Activated gamma-delta T cell (primary cell): ENCODE measurements around the gene CAND2.

Experiments used
- DNase-seq: peaks from one replicate; lab custom pipeline; 2025; lab: John Stamatoyannopoulos, UW

Gene CAND2

DNA sequence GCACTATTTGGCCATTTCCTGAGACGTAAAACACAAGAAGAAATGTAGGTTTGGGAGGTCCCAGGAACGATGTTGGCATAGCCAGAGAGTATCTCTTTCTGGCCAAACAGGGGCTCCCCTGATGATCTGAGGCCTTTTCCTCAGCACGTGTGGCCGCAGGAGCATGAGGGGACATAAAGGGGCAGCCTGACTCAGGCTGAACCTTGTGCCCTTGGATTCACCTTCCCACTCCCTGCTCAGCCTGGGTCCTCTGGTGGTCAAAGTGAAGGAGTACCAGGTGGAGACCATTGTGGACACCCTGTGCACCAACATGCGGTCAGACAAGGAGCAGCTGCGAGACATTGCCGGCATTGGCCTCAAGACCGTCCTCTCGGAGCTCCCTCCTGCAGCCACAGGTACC, 10.6 kb downstream of the CAND2 start:
- no peak for DNase-seq

DNA sequence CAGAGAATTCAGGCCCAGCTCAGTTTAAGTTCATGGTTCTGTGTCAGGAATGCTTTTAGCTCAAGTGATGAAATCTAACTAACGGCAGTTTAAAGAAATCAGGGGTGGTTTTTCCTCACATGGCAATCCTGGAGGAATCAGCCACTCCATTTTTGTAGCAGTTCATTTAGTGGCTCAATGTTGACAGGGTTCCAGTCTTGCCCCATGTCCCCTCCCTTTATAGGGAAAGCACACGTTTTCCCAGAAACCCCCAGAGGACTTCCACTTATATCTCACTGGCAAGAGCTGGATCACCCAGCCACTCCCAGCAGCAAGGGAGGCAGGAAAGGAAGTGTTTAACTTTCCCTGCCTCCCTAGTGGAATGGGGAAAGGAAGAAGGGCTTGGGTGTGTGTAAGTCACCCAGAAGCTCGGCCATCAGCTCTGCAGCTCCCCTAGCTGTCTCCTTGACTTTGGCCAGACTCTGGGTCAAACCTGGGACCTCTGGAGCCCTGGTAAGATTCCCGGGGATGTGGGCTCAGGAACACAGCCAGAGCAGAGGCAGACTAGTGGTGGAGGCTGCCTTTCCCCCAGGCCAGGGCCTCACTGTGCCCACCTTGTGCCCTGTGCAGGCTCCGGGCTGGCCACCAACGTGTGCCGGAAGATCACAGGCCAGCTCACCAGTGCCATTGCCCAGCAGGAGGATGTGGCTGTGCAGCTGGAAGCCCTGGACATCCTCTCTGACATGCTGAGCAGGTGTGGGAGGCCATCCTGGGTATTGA, 11.3 kb downstream of the CAND2 start:
- no peak for DNase-seq

DNA sequence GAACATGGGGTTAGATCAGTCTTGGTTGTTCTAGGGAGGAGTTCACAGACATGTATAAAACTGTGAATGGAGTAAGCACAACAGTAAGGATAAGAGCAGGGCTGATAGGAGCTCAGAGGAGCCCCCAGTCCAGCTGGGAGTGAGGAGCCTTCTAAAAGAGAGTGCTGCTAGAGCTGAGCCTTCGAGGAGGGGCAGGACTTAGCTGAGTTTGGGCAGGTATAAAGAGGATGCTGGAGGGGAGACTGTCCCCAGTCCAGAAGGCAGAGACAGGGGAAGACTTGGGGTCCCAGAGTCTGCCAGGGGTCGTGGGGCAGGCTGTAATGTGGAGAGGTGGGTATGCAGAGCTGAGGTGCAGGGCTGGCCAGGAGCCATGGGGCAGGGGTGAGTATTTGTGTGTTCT, 12.1 kb downstream of the CAND2 start:
- no peak for DNase-seq

DNA sequence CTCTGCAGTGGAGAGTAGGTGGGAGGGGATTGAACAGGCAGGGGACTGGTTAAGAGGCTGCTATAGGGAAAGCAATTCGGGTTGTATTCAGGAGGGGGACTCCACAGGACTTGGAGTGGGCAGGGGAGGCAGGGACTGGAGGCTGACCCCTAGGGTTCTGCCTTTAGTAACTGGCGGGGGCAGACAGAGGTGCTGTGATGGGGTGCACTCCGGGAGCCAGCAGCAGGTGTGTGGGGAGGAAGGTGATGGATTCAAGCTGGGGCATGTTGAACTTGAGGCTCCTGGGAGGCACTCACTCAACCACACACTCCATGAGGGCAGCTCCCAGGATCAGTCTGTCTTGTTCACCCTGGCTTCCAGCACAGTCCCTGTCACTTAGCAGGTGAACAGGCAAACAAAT, 12.5 kb downstream of the CAND2 start:
- DNase-seq = no peak

DNA sequence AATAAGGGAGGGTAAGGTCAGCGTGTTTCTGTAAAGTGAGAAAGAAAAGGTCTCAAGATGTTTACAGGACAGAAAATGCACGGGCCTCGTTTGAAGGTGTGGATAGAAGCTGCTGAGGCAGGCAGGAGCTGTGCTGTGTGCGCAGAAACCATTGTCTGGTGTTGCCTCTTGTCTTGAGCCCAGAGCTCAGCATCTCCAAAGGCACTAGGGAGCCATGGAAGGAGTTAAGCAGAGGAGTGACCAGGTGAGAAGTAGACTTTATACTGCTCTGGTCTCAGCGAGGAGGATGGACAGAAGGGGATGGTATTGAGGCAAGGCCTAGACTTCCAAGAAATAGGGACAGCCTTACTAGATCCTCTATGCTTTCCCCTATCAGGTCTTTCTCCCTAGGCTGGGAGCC, 13.0 kb downstream of the CAND2 start:
- no peak for DNase-seq

DNA sequence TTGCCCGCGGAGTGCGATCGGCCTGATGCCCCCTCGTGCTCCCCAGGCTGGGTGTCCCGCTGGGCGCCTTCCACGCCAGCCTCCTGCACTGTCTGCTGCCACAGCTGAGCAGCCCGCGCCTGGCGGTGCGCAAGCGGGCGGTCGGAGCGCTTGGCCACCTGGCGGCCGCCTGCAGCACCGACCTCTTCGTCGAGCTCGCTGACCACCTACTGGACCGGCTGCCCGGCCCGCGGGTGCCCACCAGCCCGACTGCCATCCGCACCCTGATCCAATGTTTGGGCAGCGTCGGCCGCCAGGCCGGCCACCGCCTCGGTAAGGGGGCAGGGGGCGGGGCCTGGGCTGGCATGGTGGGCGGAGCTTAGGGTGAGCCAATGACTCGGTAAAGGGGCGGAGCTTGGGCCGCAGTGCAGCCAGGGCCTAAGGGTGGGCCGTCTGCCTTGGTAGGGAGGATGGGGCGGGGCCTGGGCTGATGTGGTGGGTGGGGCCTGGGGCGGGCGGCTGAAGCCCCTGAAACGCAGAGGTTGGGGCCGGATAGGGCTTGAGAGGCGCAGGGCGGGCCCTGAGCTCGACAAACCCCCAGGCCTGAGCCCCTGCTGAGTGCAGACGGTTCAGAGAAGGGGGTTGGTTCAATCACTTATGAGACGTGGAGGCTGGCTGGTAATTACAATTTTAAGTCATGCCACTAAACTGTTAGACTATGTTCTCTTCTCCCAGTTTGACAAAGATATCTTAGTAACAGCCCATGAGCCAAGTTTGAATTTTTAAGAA, 13.7 kb downstream of the CAND2 start:
- peak; percentile 80 for DNase-seq

DNA sequence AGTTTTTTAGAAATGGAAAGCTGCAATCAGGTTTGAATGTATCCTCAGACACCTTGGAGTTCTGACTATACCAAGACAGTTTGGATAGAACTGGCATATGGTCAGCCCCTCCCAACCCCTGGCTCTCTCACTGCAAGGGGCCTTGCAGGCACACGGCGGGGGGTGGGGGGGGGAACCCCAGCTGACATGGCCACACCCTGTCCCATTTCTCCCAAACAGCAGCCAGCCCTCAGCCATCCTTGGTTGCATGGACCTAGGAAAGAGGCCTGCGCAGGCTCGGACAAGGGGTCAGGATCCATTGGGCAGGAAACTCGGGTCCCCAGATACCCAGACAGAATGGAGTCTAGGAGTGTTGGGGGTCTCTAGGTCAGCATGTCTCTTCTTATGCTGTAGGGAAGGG, 14.5 kb downstream of the CAND2 start:
- no peak for DNase-seq

DNA sequence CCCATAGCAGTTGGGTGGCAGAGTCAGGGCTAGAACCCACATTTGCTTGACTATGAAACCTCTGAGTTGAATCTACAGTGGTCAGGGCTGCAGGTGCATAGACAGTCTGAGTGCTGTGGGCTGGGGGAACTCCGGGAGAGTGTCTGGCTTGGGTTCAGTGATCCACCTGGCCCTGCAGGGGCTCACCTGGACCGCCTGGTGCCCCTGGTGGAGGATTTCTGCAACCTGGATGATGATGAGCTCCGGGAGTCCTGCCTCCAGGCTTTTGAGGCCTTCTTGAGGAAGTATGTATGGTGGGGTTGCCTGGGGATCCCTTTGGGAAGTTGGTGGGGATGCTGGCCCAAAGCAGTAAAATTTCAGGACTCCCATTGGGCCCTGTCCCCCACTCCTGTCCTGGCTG, 16.3 kb downstream of the CAND2 start:
- no peak for DNase-seq

DNA sequence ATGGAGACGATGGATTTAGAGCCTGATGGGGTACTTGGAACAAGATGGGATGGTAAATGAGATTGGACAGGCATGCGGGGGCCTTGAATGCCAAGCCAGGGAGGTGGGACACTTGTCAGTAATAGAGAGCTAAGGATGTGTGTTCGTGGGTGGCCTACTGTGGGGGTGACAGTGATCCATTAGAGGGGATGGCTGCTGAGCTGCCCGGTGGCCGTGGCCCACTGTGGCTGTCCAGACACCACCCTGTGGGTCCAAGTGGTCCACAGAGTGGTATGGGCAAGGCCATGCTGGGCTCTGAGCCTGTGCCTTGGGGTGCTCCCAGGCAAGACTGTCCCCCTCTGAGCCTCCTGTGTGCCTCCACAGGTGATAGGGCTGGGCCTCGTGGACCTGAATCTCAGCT, 17.5 kb downstream of the CAND2 start:
- DNase-seq = no peak

DNA sequence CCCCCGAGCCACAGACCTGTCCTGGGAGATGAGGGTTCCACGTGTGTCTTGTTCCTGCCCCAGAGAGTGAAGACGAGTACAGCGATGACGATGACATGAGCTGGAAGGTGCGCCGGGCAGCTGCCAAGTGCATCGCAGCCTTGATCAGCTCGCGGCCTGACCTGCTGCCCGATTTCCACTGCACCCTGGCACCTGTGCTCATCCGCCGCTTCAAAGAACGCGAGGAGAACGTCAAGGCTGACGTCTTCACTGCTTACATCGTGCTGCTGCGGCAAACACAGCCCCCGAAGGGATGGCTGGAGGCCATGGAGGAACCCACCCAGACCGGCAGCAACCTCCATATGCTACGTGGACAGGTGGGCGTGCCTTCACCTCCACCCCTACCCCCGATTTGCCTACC, 18.6 kb downstream of the CAND2 start:
- no peak for DNase-seq

DNA sequence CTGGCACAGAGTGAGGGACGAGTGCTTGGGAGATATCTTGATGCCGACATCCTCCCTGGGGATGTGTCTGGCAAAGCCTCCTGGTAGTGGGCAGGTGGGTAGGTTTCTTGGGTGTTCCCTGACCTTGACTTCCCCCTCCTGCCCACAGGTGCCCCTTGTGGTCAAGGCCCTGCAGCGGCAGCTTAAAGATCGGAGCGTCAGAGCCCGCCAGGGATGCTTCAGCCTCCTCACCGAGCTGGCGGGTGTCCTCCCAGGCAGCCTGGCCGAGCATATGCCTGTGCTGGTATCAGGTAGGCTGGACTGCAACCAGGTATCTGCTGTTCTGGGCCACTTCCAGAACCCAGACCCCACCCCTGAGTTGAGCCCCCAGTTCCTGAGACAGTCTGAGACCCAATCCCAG, 19.2 kb downstream of the CAND2 start:
- DNase-seq = no peak

DNA sequence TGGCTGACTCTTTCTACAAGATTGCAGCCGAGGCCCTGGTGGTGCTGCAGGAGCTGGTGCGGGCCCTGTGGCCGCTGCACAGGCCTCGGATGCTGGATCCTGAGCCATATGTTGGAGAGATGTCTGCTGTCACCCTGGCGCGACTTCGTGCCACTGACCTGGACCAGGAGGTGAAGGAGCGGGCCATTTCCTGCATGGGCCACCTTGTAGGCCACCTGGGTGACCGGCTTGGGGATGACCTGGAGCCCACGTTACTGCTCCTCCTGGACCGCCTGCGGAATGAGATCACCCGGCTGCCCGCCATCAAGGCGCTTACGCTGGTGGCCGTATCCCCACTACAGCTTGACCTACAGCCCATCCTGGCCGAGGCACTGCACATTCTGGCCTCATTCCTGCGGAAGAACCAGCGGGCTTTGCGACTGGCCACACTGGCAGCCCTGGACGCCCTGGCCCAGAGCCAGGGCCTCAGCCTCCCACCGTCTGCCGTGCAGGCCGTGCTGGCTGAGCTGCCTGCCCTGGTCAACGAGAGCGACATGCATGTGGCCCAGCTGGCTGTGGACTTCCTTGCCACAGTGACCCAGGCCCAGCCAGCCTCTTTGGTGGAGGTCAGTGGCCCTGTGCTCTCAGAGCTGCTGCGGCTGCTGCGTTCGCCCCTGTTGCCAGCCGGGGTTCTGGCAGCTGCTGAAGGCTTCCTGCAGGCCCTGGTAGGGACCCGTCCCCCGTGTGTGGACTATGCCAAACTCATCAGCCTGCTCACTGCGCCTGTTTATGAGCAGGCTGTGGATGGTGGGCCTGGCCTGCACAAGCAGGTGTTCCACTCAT, 20.3 kb downstream of the CAND2 start:
- DNase-seq = no peak

DNA sequence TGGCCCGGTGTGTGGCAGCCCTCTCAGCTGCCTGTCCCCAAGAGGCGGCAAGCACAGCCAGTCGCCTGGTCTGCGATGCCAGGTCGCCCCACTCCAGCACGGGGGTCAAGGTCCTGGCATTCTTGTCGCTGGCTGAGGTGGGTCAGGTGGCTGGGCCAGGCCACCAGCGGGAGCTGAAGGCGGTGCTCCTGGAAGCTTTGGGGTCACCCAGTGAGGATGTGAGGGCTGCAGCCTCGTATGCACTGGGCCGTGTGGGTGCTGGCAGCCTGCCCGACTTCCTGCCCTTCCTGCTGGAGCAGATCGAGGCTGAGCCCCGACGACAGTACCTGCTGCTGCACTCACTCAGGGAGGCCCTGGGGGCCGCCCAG, 20.8 kb downstream of the CAND2 start:
- DNase-seq = no peak

DNA sequence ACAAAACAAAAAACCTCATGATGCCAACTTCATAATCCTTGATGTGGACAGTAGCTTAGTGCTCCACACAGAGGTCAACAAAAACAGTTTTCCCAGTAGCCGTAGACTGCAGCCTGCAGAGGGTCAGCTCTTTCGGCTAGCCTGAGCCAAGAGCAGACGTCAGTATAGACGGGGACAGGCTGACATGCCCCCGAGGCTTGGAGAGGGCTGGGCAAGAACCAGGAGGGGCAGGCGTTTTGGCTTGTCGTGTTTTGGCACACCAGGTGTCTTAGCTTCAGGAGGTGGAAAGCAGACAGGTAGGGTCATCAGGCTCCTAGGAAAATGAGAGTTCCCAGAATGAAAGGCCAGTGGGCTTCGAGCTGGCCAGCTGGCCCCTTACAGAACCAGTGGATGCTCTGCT, 21.8 kb downstream of the CAND2 start:
- no peak for DNase-seq

DNA sequence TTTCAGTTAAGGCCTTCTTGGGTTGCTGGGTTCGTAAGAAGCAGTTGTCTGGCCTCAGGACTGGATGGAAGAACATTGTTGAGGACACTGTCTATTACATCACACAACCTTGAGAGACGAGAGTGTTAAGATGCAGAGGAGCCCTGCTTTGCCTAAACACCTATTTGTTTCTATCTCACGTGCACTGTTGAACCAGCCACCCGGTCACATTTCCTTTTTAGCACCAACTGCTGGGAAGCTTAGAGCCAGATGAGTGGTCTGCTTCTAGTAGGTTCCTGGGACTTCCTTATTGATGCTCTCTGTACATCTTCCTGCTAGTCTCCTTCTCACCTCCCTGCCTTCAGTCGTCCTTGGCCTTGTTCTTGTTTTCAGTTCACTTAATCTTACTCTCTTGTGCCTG, 22.3 kb downstream of the CAND2 start:
- DNase-seq = no peak

DNA sequence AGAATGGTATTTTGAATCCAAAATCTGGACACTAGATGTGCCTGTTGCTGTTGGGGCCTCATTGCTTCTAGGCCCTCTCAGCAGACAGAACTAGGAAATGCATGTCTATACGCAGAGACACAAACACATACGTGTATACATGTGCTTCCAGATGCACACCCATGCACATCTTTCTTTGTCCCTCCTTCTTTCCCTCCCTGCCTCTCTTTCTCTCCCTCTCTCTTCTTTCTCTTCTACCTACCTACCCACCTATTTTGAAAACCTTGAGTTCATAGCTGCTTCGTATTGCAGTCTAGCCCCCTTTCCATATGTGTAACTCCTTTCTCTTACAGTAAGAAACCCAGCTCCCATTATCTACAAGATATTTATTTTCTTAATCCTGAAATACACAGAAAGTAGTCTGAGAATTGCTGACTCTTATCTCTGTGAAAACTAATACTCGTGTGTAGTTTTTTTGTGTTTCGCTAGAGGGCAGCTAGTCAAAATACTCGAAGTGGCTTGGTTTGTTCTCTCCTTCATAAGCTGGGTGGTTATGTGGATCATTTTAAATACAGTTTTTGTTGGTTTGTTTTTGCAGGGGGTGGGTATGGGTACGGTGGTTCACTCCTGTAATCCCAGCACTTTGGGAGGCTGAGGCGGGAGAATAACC, 26.4 kb downstream of the CAND2 start:
- no peak for DNase-seq

DNA sequence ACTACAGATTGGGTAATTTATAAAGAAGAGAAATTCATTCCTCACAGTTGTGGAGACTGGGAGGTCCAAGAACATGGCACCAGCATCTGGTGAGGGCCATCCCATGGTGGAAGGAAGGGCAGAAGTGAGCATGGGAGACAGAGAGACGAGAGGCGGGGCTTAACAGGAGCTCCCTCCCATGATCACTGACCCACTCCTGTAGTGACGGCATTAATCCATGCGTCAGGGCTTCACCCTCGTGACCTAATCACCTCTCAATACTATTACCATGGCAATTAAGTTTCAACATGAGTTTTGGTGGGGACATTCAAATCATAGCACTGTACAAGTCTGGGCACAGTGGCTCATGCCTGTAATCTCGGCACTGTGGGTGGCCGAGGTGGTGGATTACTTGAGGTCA, 27.8 kb downstream of the CAND2 start:
- no peak for DNase-seq

DNA sequence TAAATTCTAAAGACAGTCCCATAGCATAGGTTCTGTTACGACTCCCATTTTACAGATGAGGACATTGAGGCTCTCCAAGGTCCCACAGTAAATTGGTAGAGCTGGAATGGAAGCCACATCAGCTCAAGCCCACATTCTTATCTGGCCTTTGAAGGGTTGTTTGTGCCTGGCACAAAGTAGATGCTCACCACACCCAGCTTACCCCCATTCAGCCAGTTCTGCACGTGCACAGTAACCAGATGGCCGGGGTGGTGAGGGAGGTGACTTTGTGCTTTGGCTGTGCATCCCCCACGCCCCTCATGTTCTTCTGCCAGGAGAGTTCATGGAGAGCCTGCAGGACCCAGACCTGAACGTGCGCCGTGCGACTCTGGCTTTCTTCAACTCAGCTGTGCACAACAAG, 28.7 kb downstream of the CAND2 start:
- no peak for DNase-seq

DNA sequence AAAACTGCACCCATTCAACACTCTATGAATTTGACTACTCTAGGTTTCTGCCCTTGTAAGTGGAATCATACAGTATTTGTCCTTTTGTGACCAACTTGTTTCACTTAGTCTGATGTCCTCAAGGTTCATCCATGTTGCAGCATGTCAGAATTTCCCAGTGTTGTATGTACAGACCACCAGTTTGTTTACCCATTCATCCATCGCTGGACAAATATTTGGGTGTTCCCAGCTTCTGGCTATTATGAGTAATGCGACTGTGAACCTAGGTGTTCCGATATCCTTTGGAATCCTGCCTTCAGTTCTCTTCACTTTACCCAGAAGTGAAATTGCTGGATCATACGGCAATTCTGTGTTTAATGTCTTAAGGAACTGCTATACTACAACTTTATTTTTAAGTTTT, 32.3 kb downstream of the CAND2 start:
- no peak for DNase-seq

DNA sequence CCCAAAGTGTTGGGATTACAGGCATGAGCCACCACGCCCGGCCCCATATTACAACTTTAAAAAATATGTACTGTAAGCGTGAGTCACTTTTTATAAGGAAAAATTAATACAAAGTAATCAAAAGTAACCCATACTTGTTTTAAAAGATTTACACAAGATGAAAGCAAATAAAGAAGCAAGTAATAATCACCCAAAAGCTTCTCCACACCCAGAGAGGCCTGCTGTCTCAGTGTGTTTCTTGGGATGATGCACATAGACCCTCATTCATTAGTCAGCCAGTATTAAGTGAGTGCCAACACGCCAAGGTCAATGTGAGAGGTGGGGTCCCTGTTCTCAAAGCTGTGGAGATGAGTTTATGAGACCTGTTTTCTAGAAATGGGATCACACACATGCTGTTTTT, 32.9 kb downstream of the CAND2 start:
- no peak for DNase-seq

DNA sequence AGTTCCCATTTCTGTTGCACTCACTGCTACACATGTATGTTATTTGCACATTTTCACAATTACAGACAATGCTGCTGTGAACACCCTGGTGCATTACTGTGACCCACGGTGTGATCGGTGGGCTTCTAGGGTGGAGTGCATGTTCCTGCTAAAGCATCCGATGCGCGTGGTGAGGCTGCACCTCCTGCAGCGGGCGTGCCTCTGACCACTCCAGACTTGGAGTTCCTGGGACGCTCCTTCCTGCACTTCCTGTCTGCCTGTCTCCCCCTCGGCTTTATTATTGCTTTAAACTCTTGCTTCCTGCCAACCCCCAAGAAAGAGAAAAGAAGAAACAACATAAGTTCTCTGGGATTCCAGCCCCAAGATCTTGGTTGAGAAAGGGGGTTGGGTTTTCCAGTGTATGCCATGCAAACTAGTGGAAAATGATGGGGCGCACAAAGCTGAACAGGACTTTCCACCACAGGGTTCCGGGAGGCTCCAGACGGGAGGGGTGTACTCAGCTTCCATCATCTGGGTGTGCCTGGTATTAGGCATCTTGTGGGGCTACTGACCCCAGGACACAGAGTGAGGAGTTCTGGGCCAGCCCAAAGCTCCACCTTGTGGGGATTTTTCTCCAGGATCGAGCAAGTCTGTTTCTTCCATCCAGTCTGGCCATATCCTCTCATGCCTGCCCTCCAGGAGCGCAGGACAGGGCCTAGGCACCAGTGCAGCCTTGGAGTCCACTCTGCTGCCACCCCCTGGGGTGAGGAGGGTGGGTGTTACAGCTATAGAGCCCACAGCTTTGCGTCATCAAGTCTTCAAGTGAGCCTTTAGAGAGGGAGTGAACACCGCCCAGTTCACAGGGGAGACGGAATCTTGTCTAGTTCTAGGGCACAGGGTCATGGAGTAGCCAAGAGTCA, 33.7 kb downstream of the CAND2 start:
- no peak for DNase-seq
